EL (cell line): Measurements from ENCODE around the gene CTAG1B.
"Not testable (repeated sequence)": the region's sequence is repeated elsewhere in the genome, so short reads cannot be mapped to it uniquely, and the experiment has no call there.

Experiments used
- DNase-seq: peaks from one replicate; pipeline ENCODE4 v3.0.0-alpha.2; 2016

CTAG1B gene

DNA sequence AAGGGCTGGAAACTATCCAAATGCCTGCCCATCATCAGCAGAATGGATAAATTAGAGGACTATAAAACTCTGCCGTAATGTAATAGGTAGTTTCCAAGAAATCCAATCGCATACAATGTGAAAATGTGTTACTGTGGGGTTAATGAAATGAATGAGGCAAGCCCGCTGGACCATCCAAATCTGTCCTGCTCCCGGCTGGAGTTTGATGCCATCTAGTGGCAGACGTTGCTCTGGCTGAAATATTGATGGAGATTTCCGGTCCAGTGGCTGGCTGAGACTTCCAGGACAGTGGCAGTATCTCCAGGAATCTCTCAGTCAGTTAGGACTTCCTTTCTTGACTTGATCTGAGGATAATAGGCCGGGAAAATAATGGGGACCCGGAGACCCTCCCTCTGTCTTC is 36.1 kb downstream of the CTAG1B start:
- DNase-seq, result not testable (repeated sequence)

DNA sequence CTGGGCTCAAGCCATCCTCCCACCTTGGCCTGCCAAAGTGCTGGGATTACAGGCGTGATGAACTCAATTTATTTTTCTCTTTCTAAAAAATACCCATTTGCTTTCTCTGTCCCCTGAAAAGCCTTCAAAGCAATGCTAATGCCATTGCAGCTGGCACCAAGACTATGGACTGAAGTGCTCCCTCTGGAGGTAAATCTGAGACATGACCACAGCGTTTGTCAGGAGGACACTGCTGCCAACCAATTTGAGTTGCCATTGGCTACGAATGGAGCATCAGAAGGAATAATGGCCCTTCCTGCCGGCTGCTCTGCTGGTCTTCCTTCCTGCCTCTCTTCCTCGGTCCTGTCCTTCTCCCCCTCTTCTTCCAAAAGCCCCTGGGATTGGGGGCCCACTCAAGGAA is 44.0 kb downstream of the CTAG1B start:
- DNase-seq, result not testable (repeated sequence)

DNA sequence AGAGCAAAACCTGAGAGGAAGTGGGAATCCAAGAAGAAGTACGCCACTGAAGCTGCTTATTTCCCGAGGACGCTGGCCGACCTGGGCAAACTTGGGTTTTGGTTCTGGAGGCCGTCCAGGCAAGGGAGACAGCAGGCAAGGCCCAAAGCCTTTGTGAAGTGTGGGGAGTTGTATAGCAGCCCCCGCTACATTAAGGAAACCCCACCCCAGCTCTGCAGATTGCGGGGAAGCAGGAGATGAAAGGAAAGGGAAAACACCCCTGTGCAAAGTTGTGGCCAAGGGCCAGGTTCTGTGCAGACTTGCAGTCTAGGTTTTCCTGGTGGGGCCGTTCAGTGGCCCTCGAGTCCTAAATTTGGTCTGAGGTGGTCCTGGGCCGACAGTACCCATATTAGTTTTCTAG is 46.0 kb downstream of the CTAG1B start:
- not testable (repeated sequence) for DNase-seq

DNA sequence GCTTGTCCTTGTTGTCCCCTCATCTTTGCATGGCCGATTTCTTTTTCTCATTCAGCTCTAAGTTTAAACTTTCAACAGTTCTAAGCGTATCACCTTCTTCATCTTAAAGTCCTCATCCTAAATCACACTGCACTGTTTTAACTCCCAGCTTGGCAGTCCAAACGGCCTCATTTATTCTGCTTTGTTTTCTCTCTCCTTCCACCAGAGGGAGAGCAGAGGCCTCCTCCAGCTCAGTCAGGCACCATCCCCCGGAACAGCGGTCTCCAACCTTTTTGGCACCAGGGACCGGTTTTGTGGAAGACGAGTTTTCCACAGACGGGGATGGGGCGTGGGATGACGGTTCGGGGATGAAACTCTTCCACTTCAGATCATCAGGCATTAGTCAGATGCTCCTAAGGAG is 48.7 kb downstream of the CTAG1B start:
- not testable (repeated sequence) for DNase-seq
